Prostate gland (tissue), 2 donors: ENCODE results near the gene NME3. TPM values are rescaled to one million over a fixed set of nuclear protein-coding genes. Genes with fewer than 3 reads are reported as not detected.

Source experiments
- DNase-seq: peaks from one replicate; pipeline ENCODE4 v3.0.0-alpha.2; 2019; ENCODE audit warnings: low spot score
- H3K27ac ChIP-seq, 2 donors: fragments of 200-600 bp; sonication (generic); 2 replicates each; pipeline ENCODE4 v1.5.1; 2017 to 2019
- H3K27me3 ChIP-seq: fragments of 200-600 bp; sonication (generic); replicated peaks from 2 replicates; pipeline ENCODE4 v1.5.1; 2019; ENCODE audit not compliant: insufficient read depth
- H3K36me3 ChIP-seq, 2 donors: fragments of 200-600 bp; sonication (generic); 1 replicate in 1 of 2; 2 replicates in 1 of 2; pipeline versions ENCODE4 v1.5.1 to v1.8.1; 2017 to 2019
- H3K4me1 ChIP-seq: fragments of 200-600 bp; sonication (generic); replicated peaks from 2 replicates; pipeline ENCODE4 v1.5.1; 2019
- H3K4me3 ChIP-seq, 2 donors: fragments of 200-600 bp; sonication (generic); 2 replicates each; pipeline ENCODE4 v1.5.1; 2017 to 2019
- H3K9me3 ChIP-seq: fragments of 200-600 bp; sonication (generic); 2 replicates; pipeline ENCODE4 v1.5.1; 2017
- POLR2A ChIP-seq: fragments of 450-650 bp; IDR thresholded peaks from one replicate; pipeline ENCODE4 v1.6.1; 2016; ENCODE audit warnings: antibody characterized with exemption, mild to moderate bottlenecking
- POLR2AphosphoS5 ChIP-seq: sonication (generic); formaldehyde crosslinking; IDR thresholded peaks from one replicate; pipeline ENCODE4 v1.6.1; 2017; ENCODE audit warnings: antibody characterized with exemption
- WGBS: methylation state at CpG from one replicate; pipeline ENCODE4 v1.1.5; 2018; 5-methylcytosine and 5-hydroxymethylcytosine counted together
- intact Hi-C: fragments of 100-400 bp; cut with DNase I; formaldehyde crosslinking; loops from one replicate; pipeline ENCODE4 v1.14.2; 2022
- total RNA-seq, 2 donors: library from RNA; depleted of rRNA; stranded (reverse); fragments of >200 nt; gene quantifications; one replicate each; pipeline ENCODE4 v1.1.0, GENCODE V29; 2016
- TF ChIP-seq, protein P1 (sequence below), 4 experiments: fragments of 200-600 bp in 2 of 4; fragments of 450-650 bp in 2 of 4; sonication (generic) in 2 of 4; IDR thresholded peaks; 1 replicate in 3 of 4; 2 replicates in 1 of 4; pipeline ENCODE4 v1.5.1; 2016 to 2019; ENCODE audit warnings: antibody characterized with exemption in 4 of 4, mild to moderate bottlenecking in 2 of 4, moderate library complexity in 2 of 4

The NME3 gene
- total RNA-seq, 2 donors from 2014 or later: 135 to 252 TPM

GRCh38 chr16:1761751-1762150 is 9.6 kb downstream of the NME3 start:
- H3K27ac ChIP-seq: no peak overlapping the region
- intact Hi-C loops: loop anchor here (10.0 kb wide), 1 partner anchor 547 kb away; no protein-coding TSS in a partner anchor
- H3K27me3 ChIP-seq: no peaks in the 10 kb centered on the region
- H3K9me3 ChIP-seq: no peaks in the 10 kb centered on the region
- WGBS: 91% methylated on average over 15 of the region's 15 CpGs
- TF ChIP-seq POLR2AphosphoS5 (no peak), POLR2A (no peak)
- TF ChIP-seq, protein P1, sequence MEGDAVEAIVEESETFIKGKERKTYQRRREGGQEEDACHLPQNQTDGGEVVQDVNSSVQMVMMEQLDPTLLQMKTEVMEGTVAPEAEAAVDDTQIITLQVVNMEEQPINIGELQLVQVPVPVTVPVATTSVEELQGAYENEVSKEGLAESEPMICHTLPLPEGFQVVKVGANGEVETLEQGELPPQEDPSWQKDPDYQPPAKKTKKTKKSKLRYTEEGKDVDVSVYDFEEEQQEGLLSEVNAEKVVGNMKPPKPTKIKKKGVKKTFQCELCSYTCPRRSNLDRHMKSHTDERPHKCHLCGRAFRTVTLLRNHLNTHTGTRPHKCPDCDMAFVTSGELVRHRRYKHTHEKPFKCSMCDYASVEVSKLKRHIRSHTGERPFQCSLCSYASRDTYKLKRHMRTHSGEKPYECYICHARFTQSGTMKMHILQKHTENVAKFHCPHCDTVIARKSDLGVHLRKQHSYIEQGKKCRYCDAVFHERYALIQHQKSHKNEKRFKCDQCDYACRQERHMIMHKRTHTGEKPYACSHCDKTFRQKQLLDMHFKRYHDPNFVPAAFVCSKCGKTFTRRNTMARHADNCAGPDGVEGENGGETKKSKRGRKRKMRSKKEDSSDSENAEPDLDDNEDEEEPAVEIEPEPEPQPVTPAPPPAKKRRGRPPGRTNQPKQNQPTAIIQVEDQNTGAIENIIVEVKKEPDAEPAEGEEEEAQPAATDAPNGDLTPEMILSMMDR (IDR thresholded peaks at IDR 0.05): no peak
- H3K4me1 ChIP-seq: no peaks in the 10 kb centered on the region
- H3K4me3 ChIP-seq: no peak overlapping the region
- DNase-seq: no peak
- peaks cover 2 to 23% of the 10 kb centered on the region in 2 donors for H3K36me3 ChIP-seq

GRCh38 chr16:1760911-1761310 is 10.4 kb downstream of the NME3 start:
- no peaks in the 10 kb centered on the region for H3K9me3 ChIP-seq
- intact Hi-C loops: loop anchor here (10.0 kb wide), 1 partner anchor 546 kb away; no protein-coding TSS in a partner anchor
- H3K27ac ChIP-seq: no peak overlapping the region
- H3K27me3 ChIP-seq: no peaks in the 10 kb centered on the region
- H3K36me3 ChIP-seq: peaks cover 2 to 23% of the 10 kb centered on the region in 2 donors
- no peak for TF ChIP-seq POLR2AphosphoS5
- no peak for TF ChIP-seq POLR2A
- TF ChIP-seq, protein P1 (IDR thresholded peaks at IDR 0.05): no peak
- WGBS: 91% methylated on average over 12 of the region's 15 CpGs
- H3K4me1 ChIP-seq: no peaks in the 10 kb centered on the region
- no peak for DNase-seq
- H3K4me3 ChIP-seq: no peak overlapping the region

- H3K27me3 ChIP-seq: no peaks in the 10 kb centered on the region
- intact Hi-C loops: no loop called here
- TF ChIP-seq POLR2A (no peak), POLR2AphosphoS5 (no peak)
- TF ChIP-seq, protein P1 (IDR thresholded peaks at IDR 0.05): no peak
- DNase-seq: no peak
- H3K4me1 ChIP-seq: no peaks in the 10 kb centered on the region
- H3K4me3 ChIP-seq: no peak overlapping the region
- peaks cover 7 to 23% of the 10 kb centered on the region in 2 donors for H3K36me3 ChIP-seq
- no peak overlapping the region for H3K27ac ChIP-seq
- WGBS: 94% methylated on average over 21 of the region's 21 CpGs
- H3K9me3 ChIP-seq: no peaks in the 10 kb centered on the region
Measured at GRCh38 chr16:1759511-1759910, 11.8 kb downstream of the NME3 start.

DNA sequence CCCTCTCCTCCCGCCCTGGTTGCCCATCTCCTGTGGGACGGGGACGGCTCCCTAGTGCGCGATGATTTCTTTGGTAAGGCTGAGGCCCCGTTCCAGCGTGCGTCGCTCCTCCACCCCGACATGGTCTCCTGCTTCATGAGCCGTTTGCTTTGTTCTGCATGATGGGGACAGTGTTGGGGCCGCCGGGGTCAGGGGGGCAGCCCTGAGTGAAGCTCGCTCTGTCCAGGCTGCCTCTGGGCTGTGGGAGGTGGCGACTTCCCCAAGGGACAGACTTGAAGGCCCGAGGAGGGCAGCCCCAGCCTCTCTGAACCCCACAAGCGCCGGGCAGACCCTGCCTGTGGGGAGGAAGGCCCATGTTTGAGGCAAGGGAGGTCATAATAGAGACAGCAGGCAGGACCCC is 12.4 kb downstream of the NME3 start:
- Histone ChIP-seq H3K4me3 (no peak overlapping the region), H3K4me1 (no peaks in the 10 kb centered on the region), H3K36me3 (peaks cover 7 to 23% of the 10 kb centered on the region in 2 donors), H3K27ac (no peak overlapping the region), H3K27me3 (no peaks in the 10 kb centered on the region), H3K9me3 (no peaks in the 10 kb centered on the region)
- intact Hi-C loops: no loop called here
- 94% methylated on average over 16 of the region's 18 CpGs for WGBS
- TF ChIP-seq POLR2A (no peak), POLR2AphosphoS5 (no peak)
- TF ChIP-seq, protein P1 (IDR thresholded peaks at IDR 0.05): no peak
- no peak for DNase-seq

DNA sequence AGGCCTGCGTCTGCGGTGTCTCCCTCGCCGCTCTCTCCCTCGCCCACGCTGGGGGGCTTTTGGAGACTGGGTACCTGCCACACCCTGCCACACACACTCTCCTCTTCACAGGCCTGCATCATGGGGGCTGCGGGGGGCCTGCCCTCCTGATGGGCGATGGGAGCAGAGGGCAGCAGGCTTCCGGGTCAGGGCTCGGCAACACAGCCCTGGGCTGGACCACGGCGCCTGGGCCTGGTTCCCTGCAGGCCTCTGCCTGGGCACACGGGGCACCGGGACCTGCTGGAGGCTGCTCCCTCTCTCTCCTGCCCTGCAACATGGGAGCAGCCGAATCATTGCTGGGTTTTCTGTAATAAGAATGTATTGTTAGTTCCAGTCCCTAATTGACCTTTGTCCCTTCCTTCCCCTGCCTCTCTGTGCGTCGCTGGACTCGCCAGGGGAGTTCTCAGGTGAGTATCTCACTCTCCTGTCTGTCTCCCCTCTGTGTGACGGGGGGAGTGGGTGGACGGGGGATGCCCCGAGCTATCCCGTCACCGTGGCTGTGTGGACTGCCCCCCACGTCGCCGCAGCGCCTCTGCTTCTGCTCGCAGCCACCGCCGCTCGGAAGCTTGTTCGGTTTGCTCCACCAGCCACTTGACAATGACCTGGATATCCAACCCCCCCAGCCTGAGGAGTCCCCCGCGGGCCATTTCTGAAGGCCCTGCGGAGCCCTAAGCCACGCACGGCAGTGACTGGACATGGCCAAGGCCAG is 13.5 kb downstream of the NME3 start:
- Histone ChIP-seq H3K27ac (no peak overlapping the region), H3K4me3 (no peak overlapping the region), H3K4me1 (no peaks in the 10 kb centered on the region), H3K27me3 (no peaks in the 10 kb centered on the region), H3K9me3 (no peaks in the 10 kb centered on the region), H3K36me3 (peaks cover 7 to 18% of the 10 kb centered on the region in 2 donors)
- WGBS: 89% methylated on average over 37 of the region's 37 CpGs
- no peak for DNase-seq
- intact Hi-C loops: no loop called here
- TF ChIP-seq, protein P1 (IDR thresholded peaks at IDR 0.05): no peak
- TF ChIP-seq POLR2A: no peak
- TF ChIP-seq POLR2AphosphoS5: no peak
